Keratinocyte (primary cell): ENCODE results near the gene RPS19BP1.

ENCODE experiments used
- CTCF ChIP-seq, 3 experiments: IDR thresholded peaks in 1 of 3; conservative IDR thresholded peaks in 1 of 3; optimal IDR thresholded peaks in 1 of 3; 2 replicates in 2 of 3; 3 replicates in 1 of 3; pipeline versions ENCODE3 to v1.5.1; 2011; ENCODE audit warnings: low read length in 3 of 3, mild to moderate bottlenecking in 3 of 3, moderate library complexity in 2 of 3, control low read depth in 1 of 3, inconsistent platforms in 1 of 3; ENCODE audit not compliant: insufficient read depth in 2 of 3; ENCODE audit errors: extremely low read depth in 1 of 3
- EZH2 ChIP-seq: IDR thresholded peaks from one replicate; pipeline ENCODE4 v1.6.1; 2012; ENCODE audit warnings: inconsistent platforms, mild to moderate bottlenecking, low read length, moderate library complexity

GRCh38 chr22:39498802-39499201 lies 33.7 kb downstream of the RPS19BP1 start:
- TF ChIP-seq CTCF (optimal IDR thresholded peaks at IDR 0.05 in 1 of 3, IDR thresholded peaks at IDR 0.05 in 1 of 3, conservative IDR thresholded peaks at IDR 0.05 in 1 of 3; ENCODE audit: extremely low read depth in 1 of 3, insufficient read depth in 2 of 3, low read length in 3 of 3) (no peak), EZH2 (no peak)
